Activated naive CD4-positive, alpha-beta T cell treated with anti-CD3 and anti-CD28 coated beads for 36 hours (primary cell): Measurements from ENCODE around the gene PDE1A. TPM values are rescaled to one million over a fixed set of nuclear protein-coding genes. Genes with fewer than 3 reads are reported as not detected.

Experiments
- CTCF ChIA-PET: fragments of 350-600 bp; sonication (Branson Sonifier 250); formaldehyde crosslinking; loops from one replicate; lab custom pipeline; 2021; ENCODE audit warnings: antibody characterized with exemption; lab: Charles Lee
- DNase-seq: peaks from one replicate; pipeline ENCODE4 v3.0.0-alpha.2; 2020
- H3K27ac Mint-ChIP-seq: one replicate; pipeline ENCODE4 v1.8.0; 2021; ENCODE audit warnings: mild to moderate bottlenecking, mixed read lengths
- H3K27me3 Mint-ChIP-seq: one replicate; pipeline ENCODE4 v1.8.0; 2021; ENCODE audit warnings: low read depth, mixed read lengths
- H3K36me3 Mint-ChIP-seq: one replicate; pipeline ENCODE4 v1.8.0; 2021; ENCODE audit warnings: low read depth, mixed read lengths
- H3K4me1 Mint-ChIP-seq: one replicate; pipeline ENCODE4 v1.8.0; 2021; ENCODE audit warnings: low read depth, mixed read lengths
- H3K4me3 Mint-ChIP-seq: one replicate; pipeline ENCODE4 v1.8.0; 2021; ENCODE audit warnings: mild to moderate bottlenecking, moderate library complexity, mixed read lengths
- H3K9me3 Mint-ChIP-seq: one replicate; pipeline ENCODE4 v1.8.0; 2021; ENCODE audit warnings: mixed read lengths
- intact Hi-C: fragments of 100-400 bp; cut with micrococcal nuclease; formaldehyde crosslinking; loops from one replicate; pipeline ENCODE4 v1.15.1; 2023
- total RNA-seq, 2 experiments: library from RNA; stranded (reverse); gene quantifications; one replicate each; pipeline ENCODE4 v1.2.3, GENCODE V29; 2021

Gene PDE1A
- total RNA-seq, 2 experiments from 2014 or later, result not detected

DNA sequence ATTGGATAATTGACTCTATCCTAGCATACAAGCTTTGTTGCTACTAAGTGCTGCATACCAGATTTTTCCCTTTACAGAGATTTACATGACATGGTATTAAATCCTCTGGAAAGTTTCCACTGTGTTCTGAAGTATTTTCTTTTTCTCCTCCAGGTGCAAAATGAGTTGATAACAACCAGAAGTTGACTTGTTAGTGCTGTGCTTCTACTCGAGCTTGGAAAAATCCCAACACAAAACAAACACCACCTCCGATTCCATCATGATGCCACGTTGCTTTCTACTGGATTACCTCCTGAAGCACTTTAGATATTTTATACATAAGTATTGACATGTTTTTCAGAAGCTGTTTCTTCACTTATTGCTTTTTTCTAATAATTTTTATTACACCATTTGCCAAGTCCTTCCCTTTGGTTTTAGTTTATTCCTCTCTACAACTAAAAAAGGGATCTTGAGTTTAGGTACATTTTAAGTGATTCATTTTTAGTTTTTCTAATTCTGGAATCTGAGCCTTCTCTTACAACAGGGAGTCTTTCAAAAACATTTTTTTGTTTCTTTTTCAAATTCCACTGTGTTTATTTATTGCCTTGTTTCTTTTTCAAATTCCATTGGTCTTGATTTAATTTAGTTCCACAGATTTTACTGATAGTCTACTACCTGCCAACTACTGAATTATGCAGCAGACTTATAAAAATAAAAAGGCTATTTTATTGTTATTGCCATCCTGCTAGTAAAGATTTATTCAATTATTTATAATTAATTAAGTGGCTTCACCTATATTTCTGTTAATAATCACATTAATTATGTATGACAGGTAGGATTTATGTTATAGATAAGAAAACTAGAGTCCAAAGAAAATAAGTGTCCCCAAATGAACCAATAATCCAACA, 297.8 kb downstream of the PDE1A start:
- H3K27ac Mint-ChIP-seq, result no peak overlapping the region
- DNase-seq, result no peak
- H3K27me3 Mint-ChIP-seq, result peaks cover 13% of the 10 kb centered on the region
- no peaks in the 10 kb centered on the region for H3K4me1 Mint-ChIP-seq
- H3K36me3 Mint-ChIP-seq, result no peaks in the 10 kb centered on the region
- CTCF ChIA-PET, result no interaction called here
- peaks cover 1% of the 10 kb centered on the region for H3K9me3 Mint-ChIP-seq
- H3K4me3 Mint-ChIP-seq, result no peak overlapping the region
- intact Hi-C loops, result no loop called here

GRCh38 chr2:182117196-182117595, 309.6 kb downstream of the PDE1A start:
- intact Hi-C loops, result no loop called here
- CTCF ChIA-PET, result no interaction called here
- Mint-ChIP-seq H3K9me3 (no peaks in the 10 kb centered on the region), H3K27ac (no peak overlapping the region), H3K4me1 (no peaks in the 10 kb centered on the region), H3K27me3 (no peaks in the 10 kb centered on the region), H3K36me3 (no peaks in the 10 kb centered on the region), H3K4me3 (no peak overlapping the region)
- DNase-seq, result no peak

DNA sequence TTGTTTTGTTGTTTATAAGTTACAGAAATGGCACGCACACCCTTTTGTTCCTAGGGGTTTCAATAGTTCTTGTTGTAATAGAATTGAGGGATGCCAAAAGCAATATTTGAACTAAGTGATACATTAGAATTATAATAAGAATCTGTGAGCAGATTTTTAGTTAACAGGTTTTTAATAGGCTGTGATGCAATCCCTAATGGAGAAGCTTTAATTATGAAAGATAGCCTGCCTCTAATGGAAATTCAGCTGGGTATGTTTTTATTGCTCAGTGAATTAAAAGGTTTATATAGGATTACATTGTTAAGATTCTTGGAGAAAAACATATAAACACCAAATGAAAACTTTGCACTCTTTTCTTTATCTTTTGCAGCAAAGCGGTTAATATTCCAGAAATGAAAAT, 310.1 kb downstream of the PDE1A start:
- H3K36me3 Mint-ChIP-seq, result no peaks in the 10 kb centered on the region
- CTCF ChIA-PET, result no interaction called here
- H3K27ac Mint-ChIP-seq, result no peak overlapping the region
- no peak for DNase-seq
- intact Hi-C loops, result no loop called here
- no peak overlapping the region for H3K4me3 Mint-ChIP-seq
- H3K27me3 Mint-ChIP-seq, result peaks cover 3% of the 10 kb centered on the region
- H3K4me1 Mint-ChIP-seq, result no peaks in the 10 kb centered on the region
- no peaks in the 10 kb centered on the region for H3K9me3 Mint-ChIP-seq

DNA sequence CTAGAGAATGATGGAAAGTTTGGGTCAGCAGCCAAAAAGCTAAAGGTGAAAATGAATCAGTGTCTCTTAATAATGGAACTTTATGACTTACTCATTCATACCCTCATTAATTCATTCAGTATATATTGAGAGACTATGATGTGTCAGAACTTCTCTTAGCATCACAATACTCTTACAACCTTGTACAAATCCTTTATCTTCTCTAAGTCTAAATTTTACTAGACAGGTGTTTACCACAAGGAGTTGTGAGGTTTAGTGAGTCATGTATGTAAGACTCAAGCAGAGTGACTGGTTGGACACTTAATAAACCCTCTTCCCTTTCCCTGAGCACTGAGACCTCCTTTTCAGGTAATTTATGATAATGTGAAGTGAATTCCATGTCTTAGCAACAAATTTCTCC, 311.6 kb downstream of the PDE1A start:
- DNase-seq, result no peak
- intact Hi-C loops, result no loop called here
- no peaks in the 10 kb centered on the region for H3K4me1 Mint-ChIP-seq
- CTCF ChIA-PET, result no interaction called here
- no peak overlapping the region for H3K27ac Mint-ChIP-seq
- no peaks in the 10 kb centered on the region for H3K36me3 Mint-ChIP-seq
- peaks cover 9% of the 10 kb centered on the region for H3K27me3 Mint-ChIP-seq
- no peaks in the 10 kb centered on the region for H3K9me3 Mint-ChIP-seq
- H3K4me3 Mint-ChIP-seq, result no peak overlapping the region

DNA sequence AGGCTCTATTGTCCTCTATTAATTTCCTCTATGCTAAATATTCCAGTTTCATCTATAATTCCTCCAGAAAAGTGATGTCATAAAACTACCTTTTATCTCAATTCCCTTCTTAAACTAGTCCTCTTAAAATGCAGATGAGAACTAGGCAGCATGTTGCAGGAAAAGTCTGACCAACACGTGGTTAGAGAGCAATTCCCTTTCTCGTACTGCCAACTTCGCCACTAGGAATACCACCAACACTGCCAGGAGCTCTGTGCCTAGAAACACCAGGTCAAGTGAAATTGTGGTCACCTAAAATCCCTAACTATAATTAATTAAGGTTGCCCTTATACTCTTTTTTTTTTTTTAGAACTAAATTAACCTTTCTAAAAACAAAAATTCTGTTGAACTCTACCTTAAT, 313.5 kb downstream of the PDE1A start:
- Mint-ChIP-seq H3K27me3 (peaks cover 9% of the 10 kb centered on the region), H3K4me1 (no peaks in the 10 kb centered on the region), H3K4me3 (no peak overlapping the region), H3K9me3 (no peaks in the 10 kb centered on the region), H3K36me3 (no peaks in the 10 kb centered on the region), H3K27ac (no peak overlapping the region)
- intact Hi-C loops, result no loop called here
- DNase-seq, result no peak
- CTCF ChIA-PET, result no interaction called here

- no peaks in the 10 kb centered on the region for H3K4me1 Mint-ChIP-seq
- CTCF ChIA-PET, result no interaction called here
- H3K36me3 Mint-ChIP-seq, result no peaks in the 10 kb centered on the region
- no peak for DNase-seq
- H3K9me3 Mint-ChIP-seq, result no peaks in the 10 kb centered on the region
- intact Hi-C loops, result no loop called here
- H3K4me3 Mint-ChIP-seq, result no peak overlapping the region
- H3K27me3 Mint-ChIP-seq, result peaks cover 9% of the 10 kb centered on the region
- H3K27ac Mint-ChIP-seq, result no peak overlapping the region
Measured at GRCh38 chr2:182110347-182110746, 316.5 kb downstream of the PDE1A start.

GRCh38 chr2:182103526-182103925, 323.3 kb downstream of the PDE1A start:
- Mint-ChIP-seq H3K4me3 (no peak overlapping the region), H3K36me3 (no peaks in the 10 kb centered on the region), H3K27ac (no peak overlapping the region), H3K9me3 (no peaks in the 10 kb centered on the region), H3K27me3 (no peaks in the 10 kb centered on the region), H3K4me1 (no peaks in the 10 kb centered on the region)
- DNase-seq, result no peak
- intact Hi-C loops, result no loop called here
- CTCF ChIA-PET, result no interaction called here

DNA sequence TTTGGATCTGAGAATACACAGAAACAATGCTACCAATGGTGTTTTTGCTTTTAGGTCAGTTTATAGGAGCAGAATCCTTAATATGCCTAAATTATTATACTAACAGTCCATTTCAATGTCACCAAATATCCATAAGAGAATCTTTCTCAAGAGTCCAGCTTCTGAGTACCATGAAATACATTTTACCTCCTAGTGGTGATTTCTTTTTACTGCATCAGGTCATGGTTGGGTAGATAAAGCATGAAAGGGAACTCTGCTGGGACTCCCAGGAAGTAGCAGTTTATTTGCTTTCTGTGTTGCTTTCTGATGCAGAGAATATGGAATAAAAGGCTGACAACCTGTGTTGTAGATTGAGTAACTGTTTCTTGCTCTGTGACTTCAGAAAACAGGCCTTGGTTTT, 325.6 kb downstream of the PDE1A start:
- CTCF ChIA-PET, result no interaction called here
- Mint-ChIP-seq H3K27me3 (peaks cover 3% of the 10 kb centered on the region), H3K4me3 (no peak overlapping the region), H3K27ac (no peak overlapping the region), H3K9me3 (no peaks in the 10 kb centered on the region), H3K36me3 (no peaks in the 10 kb centered on the region), H3K4me1 (no peaks in the 10 kb centered on the region)
- no peak for DNase-seq
- intact Hi-C loops, result no loop called here

- Mint-ChIP-seq H3K9me3 (peaks cover 1% of the 10 kb centered on the region), H3K27ac (no peak overlapping the region), H3K27me3 (peaks cover 3% of the 10 kb centered on the region), H3K4me1 (no peaks in the 10 kb centered on the region), H3K4me3 (no peak overlapping the region), H3K36me3 (no peaks in the 10 kb centered on the region)
- no peak for DNase-seq
- intact Hi-C loops, result no loop called here
- CTCF ChIA-PET, result no interaction called here
Measured at GRCh38 chr2:182098648-182099047, 328.2 kb downstream of the PDE1A start.

- no peak overlapping the region for H3K27ac Mint-ChIP-seq
Measured at GRCh38 chr2:182097571-182098164, 329.2 kb downstream of the PDE1A start.

GRCh38 chr2:182090486-182090885, 336.4 kb downstream of the PDE1A start:
- Mint-ChIP-seq H3K9me3 (peaks cover 3% of the 10 kb centered on the region), H3K27ac (no peak overlapping the region), H3K27me3 (peaks cover 6% of the 10 kb centered on the region), H3K4me3 (no peak overlapping the region), H3K36me3 (no peaks in the 10 kb centered on the region), H3K4me1 (no peaks in the 10 kb centered on the region)
- intact Hi-C loops, result no loop called here
- CTCF ChIA-PET, result interaction anchor here (0.6 kb wide), 1 partner anchor 186 kb away, joined by 3 read pairs; no protein-coding TSS in a partner anchor
- DNase-seq, result no peak

More at GRCh38 chr2:182097571-182098164, 329.2 kb downstream of the PDE1A start:
- H3K4me1 Mint-ChIP-seq, result no peaks in the 10 kb centered on the region
- peaks cover 3% of the 10 kb centered on the region for H3K9me3 Mint-ChIP-seq
- CTCF ChIA-PET, result no interaction called here
- intact Hi-C loops, result no loop called here
- H3K4me3 Mint-ChIP-seq, result no peak overlapping the region
- peaks cover 3% of the 10 kb centered on the region for H3K27me3 Mint-ChIP-seq
- H3K36me3 Mint-ChIP-seq, result no peaks in the 10 kb centered on the region
- no peak for DNase-seq
